Measurements from ENCODE around the gene CACNA1G.

The CACNA1G gene

DNA sequence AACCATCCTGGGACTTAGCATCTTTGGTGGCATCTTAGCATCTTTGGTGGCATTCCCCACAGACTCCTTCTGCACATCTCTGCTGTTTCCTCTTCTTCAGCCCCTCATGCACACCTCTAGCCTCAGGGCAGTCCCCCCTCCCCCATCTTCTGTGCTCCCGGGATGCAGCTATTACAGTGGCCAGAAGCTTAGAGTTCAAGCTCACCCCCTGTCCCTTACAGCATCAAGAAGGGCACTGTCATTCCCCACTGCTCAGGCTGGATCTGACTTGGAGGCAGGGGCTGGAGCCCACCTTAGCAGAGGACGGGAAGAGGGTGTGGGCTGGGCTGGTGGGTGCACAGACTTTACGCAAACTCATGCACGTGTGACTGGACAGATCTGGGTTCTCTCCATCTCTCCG, 27.3 kb upstream of the CACNA1G start:
- H3K27ac ChIP-seq, result no peak overlapping the region
- H3K4me1 ChIP-seq, result peaks cover 20% of the 10 kb centered on the region
- no peaks in the 10 kb centered on the region for H3K9me3 ChIP-seq
- H3K9ac ChIP-seq, result no peak overlapping the region
- H3K36me3 ChIP-seq, result no peaks in the 10 kb centered on the region
- peaks cover 16% of the 10 kb centered on the region for H4K20me1 ChIP-seq
- H3K4me3 ChIP-seq, result no peak overlapping the region
- no peak for TF ChIP-seq Cebpa-rat (IDR thresholded peaks at IDR 0.05)
- H3K27me3 ChIP-seq, result peaks cover 56% of the 10 kb centered on the region
- peak overlapping the region; percentile 6; the same call in 1 of the 2 replicates for H3K4me2 ChIP-seq

GRCh38 chr17:50533720-50534148, 26.8 kb upstream of the CACNA1G start:
- Histone ChIP-seq H3K27ac (no peak overlapping the region), H3K9me3 (no peaks in the 10 kb centered on the region), H4K20me1 (peaks cover 16% of the 10 kb centered on the region), H3K4me1 (peaks cover 26% of the 10 kb centered on the region), H3K4me3 (no peak overlapping the region), H3K9ac (no peak overlapping the region), H3K27me3 (peaks cover 56% of the 10 kb centered on the region), H3K4me2 (peak overlapping the region; percentile 6), H3K36me3 (no peaks in the 10 kb centered on the region)
- no peak for TF ChIP-seq Cebpa-rat (IDR thresholded peaks at IDR 0.05)

DNA sequence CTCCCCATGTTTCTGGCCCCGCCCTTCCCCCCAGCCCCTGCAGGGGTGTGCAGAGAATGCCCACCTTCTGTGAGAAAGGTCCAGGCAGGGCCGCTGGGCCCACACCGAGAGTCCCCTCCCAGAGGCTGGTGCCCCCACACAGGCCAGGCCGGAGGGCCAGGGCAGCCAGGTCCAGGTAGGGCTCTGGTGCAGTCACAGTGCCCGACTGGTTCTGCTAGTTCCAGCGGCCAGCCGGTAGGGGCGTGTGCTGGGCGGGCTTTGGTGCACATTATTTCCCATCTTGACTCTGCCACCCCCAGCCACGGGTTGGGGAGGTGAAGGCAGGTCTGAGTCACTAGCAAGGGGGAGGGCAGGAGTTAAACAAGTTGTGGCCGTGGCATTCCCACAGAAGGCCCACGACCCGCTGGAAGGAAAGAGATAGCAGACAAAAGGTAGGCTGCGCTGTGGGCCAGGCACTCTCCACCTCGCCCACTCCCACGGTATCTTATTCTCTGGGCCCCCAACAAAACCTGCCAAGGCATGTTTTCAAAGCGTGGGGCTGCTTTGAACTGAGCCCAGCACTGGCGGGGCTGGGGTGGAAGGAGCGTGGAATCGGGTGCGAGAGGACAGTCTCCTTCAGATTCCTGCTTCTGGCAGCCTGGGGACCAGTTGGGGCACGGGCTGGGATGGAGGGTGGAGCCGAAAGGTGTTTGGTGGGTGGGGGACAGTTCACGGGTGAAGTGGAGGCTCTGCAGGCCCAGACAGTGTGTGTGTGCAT, 26.1 kb upstream of the CACNA1G start:
- H3K4me2 ChIP-seq, result peak overlapping the region; percentile 6; the same call in 1 of the 2 replicates
- H3K9me3 ChIP-seq, result no peaks in the 10 kb centered on the region
- H3K27me3 ChIP-seq, result peaks cover 56% of the 10 kb centered on the region
- no peak overlapping the region for H3K4me3 ChIP-seq
- no peaks in the 10 kb centered on the region for H3K36me3 ChIP-seq
- peaks cover 16% of the 10 kb centered on the region for H4K20me1 ChIP-seq
- no peak for TF ChIP-seq Cebpa-rat (IDR thresholded peaks at IDR 0.05)
- H3K9ac ChIP-seq, result no peak overlapping the region
- H3K27ac ChIP-seq, result no peak overlapping the region
- H3K4me1 ChIP-seq, result peaks cover 33% of the 10 kb centered on the region

DNA sequence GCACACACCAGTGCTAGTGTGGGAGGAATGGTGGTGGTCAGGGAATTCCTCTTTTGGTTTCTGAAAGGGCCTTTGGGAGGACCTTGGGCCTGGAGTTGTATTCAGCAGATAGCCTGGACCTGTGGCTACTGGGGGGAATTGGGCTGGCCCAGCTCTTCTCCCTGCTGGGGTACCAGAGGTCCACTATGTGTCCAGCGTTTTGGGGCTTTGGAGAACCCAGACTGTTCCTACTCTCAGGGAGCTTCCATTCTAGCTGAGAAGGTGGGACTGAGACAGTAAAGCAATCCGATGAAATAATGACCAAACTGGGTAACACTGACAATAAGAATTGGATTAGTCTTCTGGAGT, 25.6 kb upstream of the CACNA1G start:
- no peak overlapping the region for H3K4me3 ChIP-seq
- H3K9ac ChIP-seq, result no peak overlapping the region
- H3K9me3 ChIP-seq, result no peaks in the 10 kb centered on the region
- TF ChIP-seq Cebpa-rat (IDR thresholded peaks at IDR 0.05), result no peak
- H3K27ac ChIP-seq, result no peak overlapping the region
- peaks cover 35% of the 10 kb centered on the region for H3K4me1 ChIP-seq
- no peaks in the 10 kb centered on the region for H3K36me3 ChIP-seq
- peaks cover 56% of the 10 kb centered on the region for H3K27me3 ChIP-seq
- no peak overlapping the region for H3K4me2 ChIP-seq
- peaks cover 16% of the 10 kb centered on the region for H4K20me1 ChIP-seq

GRCh38 chr17:50535407-50535806, 25.1 kb upstream of the CACNA1G start:
- peaks cover 35% of the 10 kb centered on the region for H3K4me1 ChIP-seq
- no peak overlapping the region for H3K4me3 ChIP-seq
- no peak for TF ChIP-seq Cebpa-rat (IDR thresholded peaks at IDR 0.05)
- H3K9me3 ChIP-seq, result no peaks in the 10 kb centered on the region
- H3K27me3 ChIP-seq, result peaks cover 54% of the 10 kb centered on the region
- no peak overlapping the region for H3K27ac ChIP-seq
- H3K36me3 ChIP-seq, result no peaks in the 10 kb centered on the region
- H4K20me1 ChIP-seq, result peaks cover 16% of the 10 kb centered on the region
- H3K9ac ChIP-seq, result no peak overlapping the region
- H3K4me2 ChIP-seq, result no peak overlapping the region

DNA sequence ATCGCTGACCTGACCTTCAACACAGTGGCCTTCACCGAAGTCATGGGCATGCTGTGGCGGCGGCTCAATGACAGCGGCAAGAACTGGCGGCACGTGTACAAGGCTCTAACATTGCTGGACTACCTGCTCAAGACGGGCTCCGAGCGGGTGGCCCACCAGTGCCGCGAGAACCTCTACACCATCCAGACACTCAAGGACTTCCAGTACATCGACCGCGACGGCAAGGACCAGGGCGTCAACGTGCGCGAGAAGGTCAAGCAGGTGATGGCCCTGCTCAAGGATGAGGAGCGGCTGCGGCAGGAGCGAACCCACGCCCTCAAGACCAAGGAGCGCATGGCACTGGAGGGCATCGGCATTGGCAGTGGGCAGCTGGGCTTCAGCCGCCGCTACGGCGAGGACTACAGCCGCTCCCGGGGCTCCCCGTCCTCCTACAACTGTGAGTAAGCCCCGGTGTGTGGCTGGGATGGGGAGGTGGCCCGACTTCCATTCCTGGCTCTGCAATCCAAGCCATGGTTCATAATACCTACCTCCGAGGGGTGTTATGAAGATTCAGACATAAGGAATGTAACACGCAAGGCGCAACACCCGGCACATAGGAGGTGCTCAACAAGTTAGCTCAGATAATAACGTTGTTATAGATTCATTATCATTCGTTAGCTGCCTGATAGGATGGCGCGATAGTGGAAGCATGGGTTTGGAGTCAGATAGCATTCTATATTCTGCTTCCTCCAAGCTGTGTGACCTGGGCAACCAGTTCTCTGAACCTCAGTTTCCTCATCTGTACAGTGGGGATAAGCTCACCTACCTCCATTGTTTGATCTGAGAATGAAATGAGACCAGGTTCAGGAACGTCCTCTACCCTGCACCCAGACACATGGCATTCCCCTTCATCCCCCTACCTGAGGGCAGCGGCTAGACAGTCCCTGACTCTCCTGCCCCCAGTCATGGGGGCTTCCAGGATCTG, 23.6 kb upstream of the CACNA1G start:
- no peak overlapping the region for H3K9ac ChIP-seq
- no peak overlapping the region for H3K4me2 ChIP-seq
- no peak overlapping the region for H3K27ac ChIP-seq
- no peaks in the 10 kb centered on the region for H3K36me3 ChIP-seq
- peaks cover 16% of the 10 kb centered on the region for H4K20me1 ChIP-seq
- no peak for TF ChIP-seq Cebpa-rat (IDR thresholded peaks at IDR 0.05)
- H3K4me3 ChIP-seq, result no peak overlapping the region
- peaks cover 39% of the 10 kb centered on the region for H3K27me3 ChIP-seq
- H3K4me1 ChIP-seq, result peaks cover 47% of the 10 kb centered on the region
- no peaks in the 10 kb centered on the region for H3K9me3 ChIP-seq

- peak overlapping the region; percentile 89 for H3K4me2 ChIP-seq
- peaks cover 29% of the 10 kb centered on the region for H3K27me3 ChIP-seq
- H3K9me3 ChIP-seq, result no peaks in the 10 kb centered on the region
- H3K36me3 ChIP-seq, result no peaks in the 10 kb centered on the region
- no peak overlapping the region for H3K4me3 ChIP-seq
- H3K4me1 ChIP-seq, result peaks cover 47% of the 10 kb centered on the region
- TF ChIP-seq Cebpa-rat (IDR thresholded peaks at IDR 0.05), result no peak
- H3K9ac ChIP-seq, result no peak overlapping the region
- peaks cover 8% of the 10 kb centered on the region; the same call in 1 of the 2 replicates for H4K20me1 ChIP-seq
- H3K27ac ChIP-seq, result peak overlapping the region; percentile 38; the same call in 1 of the 2 replicates
Observed at GRCh38 chr17:50537721-50538548, 22.6 kb upstream of the CACNA1G start.

DNA sequence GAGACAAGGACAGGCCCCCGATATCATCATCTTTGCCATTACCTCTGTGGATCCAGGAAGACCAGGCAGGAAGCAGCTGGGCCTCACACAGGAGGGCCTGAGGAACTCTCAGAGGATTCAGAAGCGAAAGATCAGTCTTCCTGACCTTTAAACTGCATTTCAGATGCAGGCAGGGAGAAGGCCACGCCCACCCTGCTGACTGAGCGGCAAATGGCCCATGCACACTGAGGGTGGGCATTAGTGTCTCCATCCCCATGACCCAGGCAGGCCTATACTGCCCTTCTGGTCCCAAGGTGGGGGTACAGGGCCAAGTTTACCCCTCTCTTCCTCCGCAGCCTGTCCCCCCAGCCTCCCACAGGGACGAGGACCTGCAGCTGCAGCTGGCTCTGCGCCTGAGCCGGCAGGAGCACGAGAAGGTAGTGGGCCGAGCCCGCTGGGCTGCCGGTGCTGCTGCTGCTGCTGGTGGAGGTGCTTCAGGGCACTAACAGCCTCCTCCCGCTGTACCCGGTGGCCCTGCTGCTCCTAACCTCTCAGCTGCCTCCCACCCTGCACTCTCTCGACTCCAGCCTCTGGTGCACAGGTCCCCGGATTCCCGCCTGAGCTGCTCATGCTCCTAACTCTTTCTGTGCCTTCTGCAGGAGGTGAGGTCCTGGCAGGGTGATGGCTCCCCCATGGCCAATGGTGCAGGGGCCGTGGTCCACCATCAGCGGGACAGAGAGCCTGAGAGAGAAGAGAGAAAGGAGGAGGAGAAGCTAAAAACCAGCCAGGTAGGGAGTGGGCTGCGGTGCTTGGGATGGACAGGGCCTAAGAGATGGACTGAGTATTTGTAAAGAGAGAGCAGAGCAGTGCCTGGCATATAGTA, 21.7 kb upstream of the CACNA1G start:
- no peaks in the 10 kb centered on the region for H4K20me1 ChIP-seq
- H3K4me3 ChIP-seq, result no peak overlapping the region
- H3K9me3 ChIP-seq, result no peaks in the 10 kb centered on the region
- no peak overlapping the region for H3K9ac ChIP-seq
- H3K4me2 ChIP-seq, result peak overlapping the region; percentile 89
- no peak for TF ChIP-seq Cebpa-rat (IDR thresholded peaks at IDR 0.05)
- peaks cover 50% of the 10 kb centered on the region for H3K4me1 ChIP-seq
- H3K27me3 ChIP-seq, result peaks cover 21% of the 10 kb centered on the region
- no peaks in the 10 kb centered on the region for H3K36me3 ChIP-seq
- H3K27ac ChIP-seq, result no peak overlapping the region; the same call in 1 of the 2 replicates

Data from BLaER1 (cell line).